ENCODE data around the gene TIMM44. TPM values are rescaled to one million over a fixed set of nuclear protein-coding genes. Genes with fewer than 3 reads are reported as not detected.

The TIMM44 gene
- total and polyA plus RNA-seq, 3 donors from 2014 or later: 33.8 to 71.2 (median 68.0) TPM

DNA sequence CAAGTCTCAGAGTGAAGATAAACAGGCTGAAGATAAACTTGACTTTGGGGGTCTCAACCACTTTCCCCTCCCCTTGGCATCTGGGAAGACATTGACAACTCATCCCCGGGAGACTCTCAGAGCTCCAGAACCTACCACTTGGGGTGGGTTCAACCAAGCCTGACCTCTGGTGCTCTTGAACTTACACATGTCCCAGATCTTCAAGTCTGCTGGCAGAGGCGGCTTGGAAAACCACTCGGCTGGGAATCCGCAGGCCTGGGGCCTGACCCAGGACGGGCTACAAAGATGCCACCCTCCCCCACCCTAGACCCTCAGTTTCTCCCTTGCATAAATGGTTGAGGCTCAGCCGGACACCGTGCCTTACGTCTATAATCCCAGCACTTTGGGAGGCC lies 54.6 kb downstream of the TIMM44 start:
- H3K36me3 ChIP-seq (ENCODE audit: low read depth, missing control alignments): no peaks in the 10 kb centered on the region
- peak overlapping the region in 1 of 2 donors; percentile 35 for H3K4me3 ChIP-seq
- intact Hi-C loops (cut with DNase I; ENCODE audit: low total_unique reads): no loop called here
- no peaks in the 10 kb centered on the region for H3K4me1 ChIP-seq
- DNase-seq: no peak
- 60 to 72% methylated on average over 8 of the region's 8 CpGs for WGBS, 2 donors
- H3K27me3 ChIP-seq: no peaks in the 10 kb centered on the region
- H3K9me3 ChIP-seq: no peaks in the 10 kb centered on the region
- no peak overlapping the region for H3K27ac ChIP-seq
- TF ChIP-seq, protein P1, sequence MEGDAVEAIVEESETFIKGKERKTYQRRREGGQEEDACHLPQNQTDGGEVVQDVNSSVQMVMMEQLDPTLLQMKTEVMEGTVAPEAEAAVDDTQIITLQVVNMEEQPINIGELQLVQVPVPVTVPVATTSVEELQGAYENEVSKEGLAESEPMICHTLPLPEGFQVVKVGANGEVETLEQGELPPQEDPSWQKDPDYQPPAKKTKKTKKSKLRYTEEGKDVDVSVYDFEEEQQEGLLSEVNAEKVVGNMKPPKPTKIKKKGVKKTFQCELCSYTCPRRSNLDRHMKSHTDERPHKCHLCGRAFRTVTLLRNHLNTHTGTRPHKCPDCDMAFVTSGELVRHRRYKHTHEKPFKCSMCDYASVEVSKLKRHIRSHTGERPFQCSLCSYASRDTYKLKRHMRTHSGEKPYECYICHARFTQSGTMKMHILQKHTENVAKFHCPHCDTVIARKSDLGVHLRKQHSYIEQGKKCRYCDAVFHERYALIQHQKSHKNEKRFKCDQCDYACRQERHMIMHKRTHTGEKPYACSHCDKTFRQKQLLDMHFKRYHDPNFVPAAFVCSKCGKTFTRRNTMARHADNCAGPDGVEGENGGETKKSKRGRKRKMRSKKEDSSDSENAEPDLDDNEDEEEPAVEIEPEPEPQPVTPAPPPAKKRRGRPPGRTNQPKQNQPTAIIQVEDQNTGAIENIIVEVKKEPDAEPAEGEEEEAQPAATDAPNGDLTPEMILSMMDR (IDR thresholded peaks at IDR 0.05): no peak
- TF ChIP-seq POLR2A (IDR thresholded peaks at IDR 0.05): no peak

DNA sequence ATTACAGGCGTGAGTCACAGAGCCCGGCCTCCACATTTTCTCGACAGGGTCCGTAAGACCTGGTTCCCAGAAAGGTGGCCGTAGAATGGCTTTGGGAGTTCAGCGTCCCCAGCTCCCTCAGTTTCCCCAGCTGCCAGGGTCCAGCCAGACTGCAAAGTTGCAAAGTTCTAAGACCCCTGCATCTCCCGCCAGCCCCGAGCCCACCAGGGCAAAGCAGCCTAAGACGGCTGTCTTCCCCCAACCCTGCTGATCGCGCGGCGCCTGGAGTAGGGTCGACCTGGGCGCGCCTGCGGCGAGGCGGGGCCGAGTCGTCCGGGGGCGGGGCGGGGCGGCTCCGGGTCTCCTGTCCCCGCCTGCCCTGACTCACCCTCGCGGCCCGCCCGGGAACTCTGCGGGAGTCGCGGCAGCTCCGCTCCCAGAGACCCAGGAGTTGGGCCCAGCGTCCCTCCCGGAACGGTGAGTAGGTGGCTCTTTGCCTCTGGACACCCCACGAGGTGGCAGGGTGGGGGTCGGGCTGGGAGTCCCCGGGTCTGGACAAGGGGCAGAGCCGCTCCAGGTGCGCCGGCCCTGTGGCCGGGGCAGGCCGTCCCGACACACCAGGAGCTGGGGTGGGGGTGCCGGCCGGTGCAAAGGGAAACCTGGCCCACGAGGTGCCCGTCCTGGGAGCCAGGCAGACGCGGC lies 55.2 kb downstream of the TIMM44 start, which contains the start of gene LRRC8E:
TSS of gene LRRC8E (plus strand) at position 366 of the 681 bp plus-strand sequence. CDS start 7,094 bp downstream, outside the sequence.
- WGBS, 2 donors: 10 to 23% methylated on average over 17 to 47 of the region's 53 CpGs
- no peak for DNase-seq
- no peaks in the 10 kb centered on the region for H3K4me1 ChIP-seq
- no peak within 1 kb of the TSS for H3K27ac ChIP-seq
- H3K9me3 ChIP-seq: no peaks in the 10 kb centered on the region
- TF ChIP-seq POLR2A (IDR thresholded peaks at IDR 0.05): no peak
- TF ChIP-seq, protein P1 (IDR thresholded peaks at IDR 0.05): no peak
- intact Hi-C loops (cut with DNase I; ENCODE audit: low total_unique reads): no loop called here
- no peaks in the 10 kb centered on the region for H3K27me3 ChIP-seq
- H3K36me3 ChIP-seq (ENCODE audit: low read depth, missing control alignments): no peaks in the 10 kb centered on the region
- peak within 1 kb of the TSS in 1 of 2 donors; percentile 35 for H3K4me3 ChIP-seq

DNA sequence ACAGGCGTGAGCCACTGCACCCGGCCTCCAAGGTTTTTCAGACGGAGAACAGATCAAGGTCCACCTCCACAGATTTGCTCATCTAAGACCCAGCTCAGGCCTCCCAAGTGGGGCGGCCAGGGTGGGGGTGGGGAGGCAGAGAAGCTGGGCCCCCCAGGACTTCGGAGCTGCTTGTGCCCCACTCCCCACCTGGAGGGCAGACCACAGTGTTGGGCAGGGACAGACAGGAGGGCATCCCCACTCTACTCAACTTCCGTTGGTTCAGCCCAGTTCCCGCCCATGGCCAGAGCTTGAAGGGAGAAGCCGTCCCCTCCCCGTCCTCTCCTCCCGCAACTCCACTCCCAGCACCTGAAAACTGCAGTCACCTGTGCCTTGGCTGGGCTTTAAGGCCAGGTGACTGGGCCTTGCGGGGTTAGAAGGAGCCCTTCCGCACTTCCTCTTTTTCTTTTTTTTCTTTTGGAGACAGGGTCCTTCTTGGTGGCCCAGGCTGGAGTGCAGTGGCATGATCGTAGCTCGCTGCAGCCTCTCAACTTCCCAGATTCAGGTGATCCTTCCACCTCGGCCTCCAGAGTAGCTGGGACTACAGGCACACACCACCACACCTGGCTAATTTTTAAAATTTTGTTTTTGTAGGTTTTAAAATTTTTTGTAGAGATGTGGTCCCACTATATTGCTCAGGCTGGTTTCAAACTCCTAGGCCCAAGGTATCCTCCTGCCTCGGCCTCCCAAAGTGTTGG lies 55.9 kb downstream of the TIMM44 start:
- intact Hi-C loops (cut with DNase I; ENCODE audit: low total_unique reads): no loop called here
- Histone ChIP-seq H3K36me3 (ENCODE audit: low read depth, missing control alignments) (no peaks in the 10 kb centered on the region), H3K27ac (no peak overlapping the region), H3K4me1 (no peaks in the 10 kb centered on the region), H3K27me3 (no peaks in the 10 kb centered on the region), H3K4me3 (no peak overlapping the region), H3K9me3 (no peaks in the 10 kb centered on the region)
- 59 to 67% methylated on average over 13 to 16 of the region's 16 CpGs for WGBS, 2 donors
- TF ChIP-seq POLR2A (IDR thresholded peaks at IDR 0.05): no peak
- TF ChIP-seq, protein P1 (IDR thresholded peaks at IDR 0.05): no peak
- DNase-seq: no peak

DNA sequence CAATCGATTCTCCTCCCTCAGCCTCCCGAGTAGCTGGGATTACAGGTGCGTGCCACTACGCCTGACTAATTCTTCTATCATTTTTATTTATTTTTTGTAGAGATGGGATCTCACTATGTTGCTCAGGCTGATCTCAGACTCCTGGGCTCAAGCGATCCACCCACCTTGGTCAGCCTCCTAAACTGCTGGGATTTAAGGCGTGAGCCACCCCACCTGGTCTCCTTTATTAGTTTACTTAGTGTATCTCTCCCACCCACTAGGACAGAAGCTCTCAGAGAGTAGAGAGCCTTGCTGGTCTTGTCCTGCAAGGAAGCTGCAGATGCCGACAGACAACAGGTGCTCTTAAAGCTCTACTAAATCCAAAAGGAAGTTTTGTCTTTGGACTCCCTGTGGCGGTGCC lies 57.6 kb downstream of the TIMM44 start:
- no peak for DNase-seq

More for the DNA sequence above, 57.6 kb downstream of the TIMM44 start:
- Histone ChIP-seq H3K36me3 (ENCODE audit: low read depth, missing control alignments) (no peaks in the 10 kb centered on the region), H3K4me1 (no peaks in the 10 kb centered on the region), H3K9me3 (no peaks in the 10 kb centered on the region), H3K4me3 (no peak overlapping the region), H3K27me3 (no peaks in the 10 kb centered on the region), H3K27ac (no peak overlapping the region)
- TF ChIP-seq, protein P1 (IDR thresholded peaks at IDR 0.05): no peak
- no peak for TF ChIP-seq POLR2A (IDR thresholded peaks at IDR 0.05)
- 92 to 95% methylated on average over 8 of the region's 8 CpGs for WGBS, 2 donors
- intact Hi-C loops (cut with DNase I; ENCODE audit: low total_unique reads): no loop called here

All from testis (tissue), 3 donors.